ENCODE measurements around the gene CBARP.
A peak's percentile ranks its signal among the peaks of the same experiment; 100 is the strongest.

The CBARP gene

GRCh38 chr19:1261538-1261797, 23.7 kb upstream of the CBARP start:
- TF ChIP-seq, protein P1, sequence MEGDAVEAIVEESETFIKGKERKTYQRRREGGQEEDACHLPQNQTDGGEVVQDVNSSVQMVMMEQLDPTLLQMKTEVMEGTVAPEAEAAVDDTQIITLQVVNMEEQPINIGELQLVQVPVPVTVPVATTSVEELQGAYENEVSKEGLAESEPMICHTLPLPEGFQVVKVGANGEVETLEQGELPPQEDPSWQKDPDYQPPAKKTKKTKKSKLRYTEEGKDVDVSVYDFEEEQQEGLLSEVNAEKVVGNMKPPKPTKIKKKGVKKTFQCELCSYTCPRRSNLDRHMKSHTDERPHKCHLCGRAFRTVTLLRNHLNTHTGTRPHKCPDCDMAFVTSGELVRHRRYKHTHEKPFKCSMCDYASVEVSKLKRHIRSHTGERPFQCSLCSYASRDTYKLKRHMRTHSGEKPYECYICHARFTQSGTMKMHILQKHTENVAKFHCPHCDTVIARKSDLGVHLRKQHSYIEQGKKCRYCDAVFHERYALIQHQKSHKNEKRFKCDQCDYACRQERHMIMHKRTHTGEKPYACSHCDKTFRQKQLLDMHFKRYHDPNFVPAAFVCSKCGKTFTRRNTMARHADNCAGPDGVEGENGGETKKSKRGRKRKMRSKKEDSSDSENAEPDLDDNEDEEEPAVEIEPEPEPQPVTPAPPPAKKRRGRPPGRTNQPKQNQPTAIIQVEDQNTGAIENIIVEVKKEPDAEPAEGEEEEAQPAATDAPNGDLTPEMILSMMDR (conservative IDR thresholded peaks at IDR 0.05; ENCODE audit: low read depth, low read length): no peak
- H3K4me3 ChIP-seq (ENCODE audit: low read length): peak overlapping the region; percentile 60
- no peak for DNase-seq (ENCODE audit: low read depth)

- H3K4me3 ChIP-seq (ENCODE audit: low read length): peak overlapping the region; percentile 60
- peak; percentile 78 for DNase-seq (ENCODE audit: low read depth)
Observed at GRCh38 chr19:1260749-1261537, 23.1 kb upstream of the CBARP start.

DNA sequence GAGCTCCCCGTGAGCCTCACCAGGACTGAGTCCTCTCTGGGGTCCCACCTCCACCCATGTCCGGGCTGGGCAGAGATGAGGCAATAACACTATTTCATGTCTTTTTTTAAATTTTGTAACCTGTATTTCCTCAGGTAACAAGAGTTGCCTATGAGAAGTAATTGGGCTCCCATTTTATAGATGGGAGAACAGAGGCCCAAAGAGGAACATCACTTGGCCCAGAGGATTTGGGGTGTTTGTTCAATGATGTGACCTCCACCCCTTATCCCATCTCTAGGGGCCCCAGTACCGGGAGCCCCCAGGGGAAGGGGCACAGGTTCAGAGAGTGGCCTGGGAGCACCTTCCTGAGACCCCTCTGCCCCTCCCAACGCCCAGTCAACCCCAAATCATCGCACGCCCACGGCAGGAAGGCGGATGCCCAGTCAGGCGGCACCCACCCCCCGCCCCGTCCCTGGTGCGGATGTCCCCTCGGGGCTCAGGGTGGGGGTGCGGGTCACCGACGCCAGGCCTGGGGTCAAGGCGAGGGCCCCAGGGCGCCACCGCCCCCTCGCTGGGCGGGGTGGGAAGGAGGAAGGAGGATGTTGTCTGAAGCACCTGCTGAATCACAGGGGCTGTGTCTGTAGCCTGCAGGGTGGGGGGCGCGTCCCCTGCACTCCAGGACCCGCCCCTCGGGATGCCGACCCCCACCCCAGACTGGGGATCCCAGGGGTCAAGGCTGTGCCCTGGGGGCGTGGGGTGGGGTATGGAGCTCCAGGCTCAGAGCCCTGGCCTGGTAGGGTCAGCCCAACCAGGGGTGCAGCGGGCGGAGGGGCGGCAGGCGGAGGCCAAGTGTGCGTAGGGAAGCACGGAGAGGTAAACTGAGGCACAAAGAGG, 22.3 kb upstream of the CBARP start:
- H3K4me3 ChIP-seq (ENCODE audit: low read length): peak overlapping the region; percentile 30
- TF ChIP-seq, protein P1 (conservative IDR thresholded peaks at IDR 0.05; ENCODE audit: low read depth, low read length): no peak
- no peak for DNase-seq (ENCODE audit: low read depth)

More at GRCh38 chr19:1260749-1261537, 23.1 kb upstream of the CBARP start:
- TF ChIP-seq, protein P1 (conservative IDR thresholded peaks at IDR 0.05; ENCODE audit: low read depth, low read length): no peak

DNA sequence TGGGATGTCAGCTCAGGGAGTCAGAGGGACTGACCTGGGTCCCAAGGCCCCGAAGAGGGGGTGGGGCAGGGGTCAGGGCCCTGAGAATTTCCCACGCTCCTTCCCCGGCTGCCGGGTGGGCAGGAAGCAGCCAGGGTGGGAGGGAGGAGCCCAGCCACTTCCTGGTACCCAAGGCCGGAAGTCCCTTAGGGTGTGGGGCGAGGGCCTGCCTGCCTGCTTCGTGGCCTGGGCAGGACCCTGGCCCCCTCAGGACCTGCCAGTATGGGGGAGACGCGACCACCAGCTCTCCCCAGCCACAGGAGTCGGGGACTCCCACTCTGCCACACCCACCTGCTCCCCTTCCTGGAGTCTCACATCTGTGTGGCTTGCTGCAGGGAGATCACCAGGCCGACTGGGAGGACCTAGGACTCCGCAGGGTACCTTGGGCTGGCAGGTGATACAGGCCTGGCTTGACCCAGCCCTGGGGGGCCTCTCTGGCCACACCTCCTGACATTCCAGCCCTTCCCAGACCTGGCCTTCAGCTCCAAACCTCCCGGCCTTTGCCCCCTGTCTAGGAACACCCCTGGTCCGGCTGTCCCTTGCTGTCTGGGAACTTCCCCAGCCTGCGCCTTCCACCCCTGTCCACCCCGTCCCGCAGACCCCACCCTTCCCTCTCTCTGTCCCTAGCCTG, 21.5 kb upstream of the CBARP start:
- DNase-seq (ENCODE audit: low read depth): no peak
- TF ChIP-seq, protein P1 (conservative IDR thresholded peaks at IDR 0.05; ENCODE audit: low read depth, low read length): no peak
- H3K4me3 ChIP-seq (ENCODE audit: low read length): no peak overlapping the region

DNA sequence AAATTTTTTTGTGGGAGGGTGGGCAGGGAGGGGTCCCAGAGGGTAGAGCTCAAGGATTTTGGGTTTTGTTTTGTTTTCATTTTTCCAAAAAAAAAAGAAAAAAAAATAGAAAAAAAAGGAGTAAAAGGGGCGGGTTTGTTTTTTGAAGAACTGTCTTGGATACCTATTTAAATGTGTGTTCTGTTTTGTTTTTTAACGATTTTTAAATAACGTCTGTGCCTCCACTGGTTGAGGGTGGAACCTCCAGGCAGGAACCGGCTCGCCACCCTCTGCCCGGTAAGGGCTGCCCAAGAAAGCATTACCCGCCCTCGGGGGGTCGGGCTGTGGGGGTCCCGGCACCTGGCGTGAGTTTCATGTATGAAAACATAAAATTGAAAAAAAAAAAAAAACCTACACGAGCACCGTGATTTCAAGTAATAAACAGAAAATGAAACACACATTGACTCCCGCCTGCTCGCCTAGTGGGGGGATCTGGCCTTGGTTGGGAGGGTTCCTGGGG, 21.0 kb upstream of the CBARP start:
- TF ChIP-seq, protein P1 (conservative IDR thresholded peaks at IDR 0.05; ENCODE audit: low read depth, low read length): no peak
- H3K4me3 ChIP-seq (ENCODE audit: low read length): no peak overlapping the region
- no peak for DNase-seq (ENCODE audit: low read depth)

DNA sequence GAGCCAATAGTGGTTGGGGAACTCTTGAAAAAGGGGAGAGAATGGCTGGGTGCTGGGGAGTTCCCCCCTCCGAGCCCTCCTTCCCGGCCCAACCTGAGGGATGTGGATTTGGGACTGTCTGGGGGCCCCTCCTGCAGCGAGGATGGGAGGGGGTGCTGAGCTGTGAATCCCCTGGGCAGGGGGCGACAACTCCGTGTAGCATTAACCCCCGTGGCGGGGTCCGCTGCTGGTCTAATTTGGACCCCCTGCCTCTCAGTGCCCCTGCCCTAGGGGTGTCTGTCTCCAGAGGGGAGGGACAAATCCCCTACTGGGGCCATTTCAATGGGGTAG, 20.3 kb upstream of the CBARP start:
- TF ChIP-seq, protein P1 (conservative IDR thresholded peaks at IDR 0.05; ENCODE audit: low read depth, low read length): no peak
- no peak for DNase-seq (ENCODE audit: low read depth)
- H3K4me3 ChIP-seq (ENCODE audit: low read length): no peak overlapping the region

All from retinal pigment epithelial cell (primary cell).